VCaP (cell line): ENCODE measurements around the gene COL18A1.

Experiments
- H3K27ac ChIP-seq: fragments of 450-650 bp; 2 replicates; pipeline ENCODE4 v1.5.1; 2017
- TF ChIP-seq, protein P1 (sequence below): fragments of 450-650 bp; conservative IDR thresholded peaks from 2 replicates; pipeline ENCODE4 v1.5.1; 2017; ENCODE audit warnings: mild to moderate bottlenecking, moderate library complexity

COL18A1 gene

DNA sequence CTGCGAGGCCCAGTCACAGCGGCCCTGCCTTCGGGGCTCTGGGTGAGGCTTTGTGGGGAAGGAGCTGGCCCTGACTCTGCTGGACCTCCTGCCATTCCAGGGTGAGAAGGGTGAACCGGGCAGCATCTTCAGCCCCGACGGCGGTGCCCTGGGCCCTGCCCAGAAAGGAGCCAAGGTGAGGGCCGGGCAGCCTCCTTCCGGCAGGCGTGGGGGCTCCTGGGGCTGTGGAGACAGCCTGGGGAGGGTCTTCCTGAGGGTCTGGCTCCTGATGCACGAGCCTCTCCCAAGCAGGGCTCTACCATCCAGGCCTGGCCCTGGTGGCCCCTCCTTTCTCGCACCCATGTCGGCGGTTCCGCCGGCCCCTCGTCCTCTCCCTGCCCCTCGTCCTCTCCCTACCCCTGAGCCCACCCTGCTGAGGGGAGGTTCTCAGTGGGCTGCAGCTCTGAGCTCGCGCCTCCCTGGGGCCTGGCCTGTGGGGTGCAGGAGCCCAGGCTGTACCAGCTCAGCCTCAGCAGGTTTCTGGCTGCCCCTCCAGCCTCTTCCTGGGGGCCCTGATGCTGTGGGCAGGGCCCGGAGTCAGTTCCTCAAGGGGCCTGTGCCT is 88.5 kb downstream of the COL18A1 start:
- TF ChIP-seq, protein P1, sequence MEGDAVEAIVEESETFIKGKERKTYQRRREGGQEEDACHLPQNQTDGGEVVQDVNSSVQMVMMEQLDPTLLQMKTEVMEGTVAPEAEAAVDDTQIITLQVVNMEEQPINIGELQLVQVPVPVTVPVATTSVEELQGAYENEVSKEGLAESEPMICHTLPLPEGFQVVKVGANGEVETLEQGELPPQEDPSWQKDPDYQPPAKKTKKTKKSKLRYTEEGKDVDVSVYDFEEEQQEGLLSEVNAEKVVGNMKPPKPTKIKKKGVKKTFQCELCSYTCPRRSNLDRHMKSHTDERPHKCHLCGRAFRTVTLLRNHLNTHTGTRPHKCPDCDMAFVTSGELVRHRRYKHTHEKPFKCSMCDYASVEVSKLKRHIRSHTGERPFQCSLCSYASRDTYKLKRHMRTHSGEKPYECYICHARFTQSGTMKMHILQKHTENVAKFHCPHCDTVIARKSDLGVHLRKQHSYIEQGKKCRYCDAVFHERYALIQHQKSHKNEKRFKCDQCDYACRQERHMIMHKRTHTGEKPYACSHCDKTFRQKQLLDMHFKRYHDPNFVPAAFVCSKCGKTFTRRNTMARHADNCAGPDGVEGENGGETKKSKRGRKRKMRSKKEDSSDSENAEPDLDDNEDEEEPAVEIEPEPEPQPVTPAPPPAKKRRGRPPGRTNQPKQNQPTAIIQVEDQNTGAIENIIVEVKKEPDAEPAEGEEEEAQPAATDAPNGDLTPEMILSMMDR, result no peak
- H3K27ac ChIP-seq, result no peak overlapping the region

DNA sequence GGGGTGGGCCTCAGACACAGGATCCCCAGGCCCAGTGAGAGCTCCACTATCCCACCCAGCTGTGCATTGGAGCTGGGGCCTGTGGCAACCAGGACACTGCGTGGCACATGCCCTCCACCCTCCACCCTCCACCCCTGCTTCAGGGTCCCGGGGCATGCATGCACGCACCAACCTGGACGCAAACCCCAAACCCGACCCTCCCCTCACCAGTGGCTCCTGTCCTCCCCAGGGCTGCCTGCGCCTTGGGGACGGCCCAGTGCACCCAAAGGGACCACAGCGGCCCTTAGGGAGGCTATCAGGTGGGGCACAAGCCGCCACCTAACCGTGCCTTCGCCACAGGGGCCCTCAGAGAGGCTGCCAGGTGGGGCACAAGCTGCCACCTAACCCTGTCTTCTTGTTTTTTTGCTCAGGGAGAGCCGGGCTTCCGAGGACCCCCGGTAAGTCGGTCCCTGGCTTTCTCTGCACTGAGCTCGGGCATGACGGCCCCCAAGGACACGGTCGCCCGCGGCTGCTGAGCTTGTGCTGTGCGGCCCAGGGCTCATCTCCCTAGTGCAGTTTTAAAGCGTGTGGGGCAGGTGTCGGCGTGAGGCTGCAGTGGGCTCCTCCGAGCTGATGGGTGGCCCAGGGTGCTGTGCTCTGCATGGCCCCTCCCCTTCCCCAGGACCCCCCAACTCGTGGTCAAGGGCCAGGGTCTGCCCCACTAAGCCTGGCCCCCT is 89.3 kb downstream of the COL18A1 start:
- TF ChIP-seq, protein P1, result no peak
- no peak overlapping the region for H3K27ac ChIP-seq

DNA sequence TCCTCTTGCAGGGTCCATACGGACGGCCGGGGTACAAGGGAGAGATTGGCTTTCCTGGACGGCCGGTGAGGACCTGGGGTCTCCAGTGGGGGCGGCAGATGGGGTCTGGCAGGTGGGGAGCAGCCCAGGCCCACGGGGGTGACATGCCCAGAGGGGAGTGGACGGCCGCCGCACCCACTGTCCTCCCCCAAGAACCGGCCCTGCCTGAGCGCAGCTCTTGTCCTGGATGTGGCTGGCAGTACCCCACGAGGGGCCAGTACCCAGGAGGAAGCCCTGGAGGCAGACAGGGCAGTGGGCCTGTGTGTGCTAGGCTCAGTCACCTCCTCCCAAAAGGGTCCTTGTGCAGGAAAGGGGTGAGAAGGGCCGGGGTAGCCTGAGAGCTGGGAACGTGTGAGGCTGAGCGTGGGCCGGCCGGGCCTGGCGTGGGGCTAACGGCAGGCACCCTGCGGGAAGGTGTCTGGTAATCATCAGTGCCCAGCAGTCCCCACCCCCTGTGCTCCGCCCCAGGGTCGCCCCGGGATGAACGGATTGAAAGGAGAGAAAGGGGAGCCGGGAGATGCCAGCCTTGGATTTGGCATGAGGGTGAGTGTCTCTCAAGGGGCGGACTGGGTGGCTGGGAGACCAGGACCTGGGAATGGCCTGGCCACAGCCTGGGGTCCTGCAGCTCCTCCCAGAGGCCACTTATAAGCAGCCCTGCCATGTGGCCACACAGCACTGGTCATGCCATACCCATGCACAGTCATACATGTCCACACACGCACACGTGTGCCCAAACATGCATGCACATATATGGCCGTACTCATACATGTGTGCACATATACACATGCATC is 90.1 kb downstream of the COL18A1 start:
- no peak overlapping the region for H3K27ac ChIP-seq
- TF ChIP-seq, protein P1, result no peak

DNA sequence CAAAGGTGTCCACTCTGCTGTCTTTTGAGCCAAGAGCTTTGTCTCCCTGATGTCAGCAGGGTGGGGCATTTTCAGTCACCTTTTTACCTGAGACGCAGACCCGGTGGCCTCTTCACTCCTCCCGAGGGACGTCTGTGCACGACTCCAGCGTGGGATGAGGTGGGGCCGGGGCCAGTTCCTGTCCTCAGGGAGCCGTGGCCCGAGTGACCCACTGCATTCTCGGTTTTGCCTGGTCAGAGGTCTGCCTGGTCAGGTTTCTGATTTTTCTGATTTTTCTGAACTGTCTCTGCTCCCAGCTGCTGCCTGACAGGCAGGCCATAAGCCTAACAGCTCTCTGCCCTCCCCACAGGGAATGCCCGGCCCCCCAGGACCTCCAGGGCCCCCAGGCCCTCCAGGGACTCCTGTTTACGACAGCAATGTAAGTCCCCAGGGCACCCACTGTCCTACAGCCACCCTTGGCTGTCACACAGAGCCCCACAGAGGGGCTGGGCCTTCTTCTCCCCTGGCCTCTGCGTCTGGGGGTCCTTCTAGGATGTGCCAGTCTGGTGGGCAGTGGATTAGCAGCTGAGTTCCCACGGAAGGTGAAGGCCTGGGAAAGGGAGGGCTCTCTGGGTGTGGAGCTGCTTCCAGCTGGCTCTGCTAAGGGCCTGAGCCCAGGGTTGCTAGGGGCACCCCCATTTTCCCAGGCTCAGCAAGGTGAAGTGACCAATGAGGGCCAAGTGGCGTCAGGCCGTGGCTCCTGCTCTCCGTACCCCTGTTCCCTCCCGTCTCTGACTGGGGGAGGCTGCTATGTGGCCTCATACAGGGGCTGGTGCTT is 91.4 kb downstream of the COL18A1 start:
- TF ChIP-seq, protein P1, result no peak
- H3K27ac ChIP-seq, result no peak overlapping the region

DNA sequence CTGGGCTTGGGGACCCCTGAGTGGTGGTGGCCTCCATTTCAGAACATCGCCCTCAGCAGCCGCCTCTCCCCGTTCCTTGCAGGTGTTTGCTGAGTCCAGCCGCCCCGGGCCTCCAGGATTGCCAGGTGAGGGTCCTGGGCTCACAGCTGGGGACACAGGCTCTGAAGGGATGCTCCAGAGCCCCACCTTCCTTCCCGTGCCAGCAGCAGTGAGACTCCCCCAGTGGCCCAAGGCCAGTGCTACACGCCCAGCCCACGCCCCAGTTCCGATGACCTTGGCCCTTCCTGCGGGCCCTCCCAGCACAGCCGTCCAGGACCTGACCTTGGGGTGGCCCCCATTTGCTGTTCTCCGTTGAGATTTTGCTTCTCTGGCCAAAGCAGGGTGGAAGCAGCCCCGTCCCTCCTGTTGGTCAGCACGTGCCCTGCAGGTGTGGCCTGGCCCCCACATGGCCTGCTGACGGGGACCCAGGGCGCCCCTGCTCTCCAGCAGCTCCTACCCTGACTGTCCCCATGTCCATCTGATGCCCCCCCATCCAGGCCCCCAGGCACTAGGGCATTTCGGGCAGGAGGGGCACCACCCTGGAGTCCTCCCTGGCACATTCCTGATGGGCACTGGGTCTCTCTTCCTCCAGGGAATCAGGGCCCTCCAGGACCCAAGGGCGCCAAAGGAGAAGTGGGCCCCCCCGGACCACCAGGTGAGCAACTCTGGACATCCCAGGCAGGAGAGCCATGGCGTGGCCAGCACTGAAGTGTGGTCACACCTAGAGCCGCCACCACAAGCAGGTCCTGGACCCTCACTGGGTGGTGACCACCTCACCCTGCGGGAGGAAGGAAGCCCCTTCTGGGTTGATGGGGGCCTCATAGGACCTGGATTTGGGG is 92.2 kb downstream of the COL18A1 start:
- H3K27ac ChIP-seq, result no peak overlapping the region
- TF ChIP-seq, protein P1, result no peak

DNA sequence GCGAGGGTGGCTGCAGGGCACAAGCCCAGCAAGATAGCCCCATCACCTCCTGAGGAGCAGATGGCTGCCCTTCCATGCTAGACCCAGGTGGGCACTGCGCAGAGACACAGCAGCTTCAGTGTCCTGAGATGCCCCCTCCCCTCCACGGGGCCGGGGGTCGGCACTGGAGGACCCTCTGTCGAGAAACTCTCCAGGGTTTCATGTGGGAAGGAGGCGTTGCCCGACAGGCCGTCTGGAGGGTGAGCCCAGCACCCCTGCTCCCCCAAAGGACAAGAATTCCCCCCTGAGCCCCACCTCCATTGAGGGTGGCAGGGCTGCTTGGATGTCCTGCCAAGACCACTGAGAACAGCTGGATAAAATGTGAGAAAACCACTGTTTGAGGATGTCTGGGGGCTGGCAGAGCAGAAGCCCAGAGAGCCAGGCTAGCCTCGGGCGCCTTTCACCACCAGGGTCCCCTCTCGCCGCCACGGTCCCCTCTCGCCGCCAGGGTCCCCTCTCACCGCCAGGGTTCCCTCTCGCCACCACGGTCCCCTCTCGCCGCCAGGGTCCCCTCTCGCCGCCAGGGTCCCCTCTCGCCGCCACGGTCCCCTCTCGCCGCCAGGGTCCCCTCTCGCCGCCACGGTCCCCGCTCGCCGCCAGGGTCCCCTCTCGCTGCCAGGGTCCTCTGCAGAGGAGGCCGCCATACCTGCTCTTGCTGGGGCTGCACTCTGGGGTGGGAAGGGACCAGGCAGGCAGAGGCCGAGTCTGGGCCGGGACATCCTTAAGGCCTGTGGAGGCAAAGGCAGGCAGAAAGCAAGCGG is 93.1 kb downstream of the COL18A1 start:
- TF ChIP-seq, protein P1, result no peak

More for the DNA sequence above, 93.1 kb downstream of the COL18A1 start:
- H3K27ac ChIP-seq, result no peak overlapping the region
